PC-9 (cell line): ENCODE data around the gene PAN3.

ENCODE experiments used
- CTCF ChIP-seq: fragments of 200-600 bp; sonication (generic); conservative IDR thresholded peaks from 2 replicates; pipeline ENCODE4 v1.6.1; 2017; ENCODE audit warnings: mixed run types, antibody characterized with exemption, mild to moderate bottlenecking, moderate library complexity
- EZH2 ChIP-seq: fragments of 200-600 bp; sonication (generic); IDR thresholded peaks from 2 replicates; pipeline ENCODE4 v1.8.0; 2017; ENCODE audit warnings: antibody characterized with exemption, low read depth

- TF ChIP-seq CTCF (no peak), EZH2 (no peak)
Measured at GRCh38 chr13:28245465-28245864, 107.1 kb downstream of the PAN3 start.
